Glomerular visceral epithelial cell (primary cell): ENCODE results near the gene COPG2.
"Not testable (repeated sequence)": the region's sequence is repeated elsewhere in the genome, so short reads cannot be mapped to it uniquely, and the experiment has no call there.

Experiments used
- DNase-seq: peaks from one replicate; pipeline ENCODE4 v3.0.0-alpha.2; 2016; ENCODE audit errors: extremely low spot score

The COPG2 gene

DNA sequence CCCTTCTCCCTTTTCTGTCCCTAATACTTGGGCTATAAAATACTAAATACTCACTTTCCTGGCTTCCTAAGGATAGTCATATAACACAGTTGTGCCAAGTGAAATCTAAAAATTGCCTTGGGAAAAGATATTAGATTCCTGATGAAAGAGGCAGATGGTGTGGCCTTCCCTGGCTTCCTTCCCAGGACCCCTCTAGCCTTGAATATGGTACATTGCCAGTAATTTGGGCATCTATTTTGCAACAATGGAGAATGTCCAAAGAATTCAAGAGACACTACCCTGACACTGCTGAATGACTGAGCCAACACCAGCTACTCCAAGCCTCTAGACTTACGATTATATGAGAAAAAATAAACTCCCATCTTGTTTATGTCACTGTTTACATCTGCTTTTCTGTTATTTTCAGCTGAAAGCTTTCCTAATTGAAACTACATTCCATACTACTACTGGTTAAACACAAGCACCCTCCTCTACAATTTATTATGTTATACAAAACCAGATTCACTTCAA, 17.9 kb downstream of the COPG2 start:
- DNase-seq = no peak

DNA sequence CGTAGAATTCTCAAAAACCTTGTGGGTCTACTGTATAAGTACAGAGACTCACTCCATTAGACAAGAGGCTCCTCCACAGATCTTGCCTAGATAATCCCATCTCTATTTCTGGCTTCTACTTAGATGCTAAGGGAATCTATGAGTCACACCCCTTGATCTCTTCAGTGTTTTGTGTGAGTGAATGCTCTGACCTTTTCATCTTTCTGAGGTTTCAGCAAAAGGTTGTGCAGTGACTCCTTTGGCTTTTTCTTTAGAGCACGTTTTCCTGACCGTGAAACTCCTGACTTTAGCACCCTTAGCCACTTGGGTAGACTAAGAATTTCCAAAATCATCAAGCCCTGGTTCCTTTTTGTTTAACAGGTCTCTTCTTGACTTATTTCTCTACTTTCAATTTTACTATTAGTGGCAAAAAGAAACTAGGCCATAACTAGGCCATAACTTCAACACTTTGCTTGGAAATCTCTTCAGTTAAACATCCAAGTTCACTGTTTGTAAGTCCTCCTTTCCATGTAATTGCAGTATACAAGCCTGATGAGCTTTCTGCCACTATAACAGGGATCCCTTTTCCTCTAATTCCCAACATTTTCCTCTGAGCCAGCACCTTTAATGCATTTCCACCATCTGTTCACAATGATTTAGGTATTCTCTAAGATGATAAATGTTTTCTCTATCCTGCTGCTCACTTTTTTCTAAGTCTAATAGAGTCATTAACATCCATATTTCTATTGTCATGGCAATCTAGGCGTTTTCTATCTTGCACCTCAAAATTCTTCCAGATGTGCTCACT, 19.4 kb downstream of the COPG2 start:
- DNase-seq = peak; percentile 7

DNA sequence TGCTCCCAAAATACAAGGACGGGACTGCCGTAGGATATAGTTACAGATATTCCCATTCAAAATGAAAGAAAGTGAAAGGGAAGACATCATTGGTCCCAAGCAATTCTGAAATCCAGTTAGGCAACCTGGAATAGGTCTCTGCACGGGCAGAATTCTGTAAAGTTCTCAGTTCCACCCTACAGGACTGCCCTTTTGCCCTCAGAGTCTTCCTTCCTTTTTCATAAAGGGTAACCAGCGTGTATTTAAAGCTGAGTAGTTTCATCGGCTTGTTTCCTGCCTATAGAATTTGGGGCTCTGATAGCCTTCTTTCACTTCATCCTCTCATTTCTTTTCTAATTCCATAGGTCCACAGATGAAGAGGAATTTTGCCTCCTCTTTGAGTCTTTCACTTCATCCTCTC, 20.0 kb downstream of the COPG2 start:
- DNase-seq = no peak

DNA sequence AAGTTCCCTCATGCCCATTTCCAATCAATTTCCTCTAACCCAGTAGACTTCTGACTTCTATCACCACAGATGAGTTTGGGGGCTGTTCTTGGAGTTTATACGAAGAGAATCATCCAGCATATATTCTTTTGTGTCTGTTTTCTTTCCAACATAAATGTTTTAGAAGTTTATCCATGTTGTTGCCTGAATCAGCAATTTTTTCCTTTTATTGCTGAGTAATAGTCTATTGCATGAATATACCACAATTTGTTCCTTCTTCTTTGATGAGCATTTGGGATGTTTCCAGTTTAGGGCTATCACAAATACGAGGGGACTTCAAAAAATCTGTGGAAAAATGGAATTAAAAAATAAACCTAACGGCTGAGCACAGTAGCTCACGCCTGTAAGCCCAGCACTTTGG, 26.2 kb downstream of the COPG2 start:
- DNase-seq = no peak

DNA sequence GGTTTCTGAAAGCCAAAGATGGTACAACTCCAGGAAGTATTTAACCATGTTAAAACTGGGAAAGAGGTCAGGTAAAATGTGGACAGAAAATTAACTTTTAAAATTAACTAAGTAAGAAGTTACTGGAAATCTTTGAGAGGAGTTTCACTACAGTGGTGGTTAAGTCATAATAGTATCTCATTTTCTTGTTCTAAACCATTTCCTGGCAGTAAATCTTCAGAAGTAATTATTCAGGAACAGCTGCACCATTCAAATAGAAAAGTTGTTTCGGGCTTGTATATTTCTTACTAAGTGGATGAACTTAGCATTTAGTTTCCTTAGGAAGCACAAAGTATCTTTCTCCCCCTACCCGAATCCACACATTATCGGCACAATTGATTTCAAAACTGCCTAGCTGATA, 27.1 kb downstream of the COPG2 start:
- no peak for DNase-seq

DNA sequence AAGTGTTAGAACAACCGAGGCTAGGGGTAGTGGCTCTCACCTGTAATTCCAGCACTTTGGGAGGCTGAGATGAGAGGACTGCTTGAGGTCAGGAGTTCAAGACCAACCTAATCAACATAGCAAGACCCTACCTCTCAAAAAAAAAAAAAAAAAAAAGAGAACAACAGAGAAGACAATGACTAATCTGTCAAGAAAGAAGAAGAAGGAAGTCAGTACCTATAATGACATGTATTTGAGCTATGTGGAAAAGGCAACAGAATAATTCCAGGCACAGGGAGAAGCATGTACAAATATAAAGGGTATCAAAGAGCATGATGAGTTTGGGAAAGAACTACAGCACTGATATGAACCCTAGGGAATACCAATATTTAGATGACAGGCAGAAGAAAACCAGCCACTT, 27.5 kb downstream of the COPG2 start:
- no peak for DNase-seq

DNA sequence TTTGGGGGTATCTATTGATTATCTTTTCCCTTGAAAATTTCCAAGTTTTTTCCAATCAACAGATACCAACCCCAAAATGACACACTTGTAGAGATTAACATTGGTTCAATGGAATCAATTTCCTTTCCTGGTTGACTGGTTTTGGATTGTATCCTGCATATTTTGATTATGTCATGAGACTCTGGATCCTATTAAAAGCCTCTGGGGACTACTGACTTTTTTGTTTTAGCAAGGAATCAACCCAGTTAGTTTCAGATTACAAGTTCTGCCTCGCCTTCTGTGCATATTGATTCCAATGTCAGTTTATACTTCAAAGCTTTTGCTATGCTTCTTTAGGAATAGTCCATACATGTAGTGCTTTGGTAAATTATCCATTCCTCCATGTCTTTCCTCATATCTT, 29.2 kb downstream of the COPG2 start:
- DNase-seq = no peak

DNA sequence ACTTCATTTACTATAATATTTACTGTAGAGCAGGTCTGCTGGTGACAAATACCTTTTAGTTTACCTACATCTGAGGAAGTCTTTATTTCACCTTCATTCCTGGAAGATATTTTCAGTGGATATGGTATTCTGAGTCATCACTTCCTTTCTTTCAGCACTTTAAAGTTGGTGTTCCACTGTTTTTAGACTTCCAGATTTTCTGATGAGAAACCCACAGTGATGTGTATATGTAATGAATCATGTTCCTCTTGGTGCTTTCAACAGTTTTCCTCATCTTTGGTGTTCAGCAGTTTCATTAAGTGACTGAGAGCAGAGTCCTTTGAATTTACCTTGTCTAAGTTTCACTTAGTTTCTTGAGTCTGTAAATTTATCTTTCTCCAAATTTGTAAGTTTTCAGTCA, 36.4 kb downstream of the COPG2 start:
- peak; percentile 27 for DNase-seq

DNA sequence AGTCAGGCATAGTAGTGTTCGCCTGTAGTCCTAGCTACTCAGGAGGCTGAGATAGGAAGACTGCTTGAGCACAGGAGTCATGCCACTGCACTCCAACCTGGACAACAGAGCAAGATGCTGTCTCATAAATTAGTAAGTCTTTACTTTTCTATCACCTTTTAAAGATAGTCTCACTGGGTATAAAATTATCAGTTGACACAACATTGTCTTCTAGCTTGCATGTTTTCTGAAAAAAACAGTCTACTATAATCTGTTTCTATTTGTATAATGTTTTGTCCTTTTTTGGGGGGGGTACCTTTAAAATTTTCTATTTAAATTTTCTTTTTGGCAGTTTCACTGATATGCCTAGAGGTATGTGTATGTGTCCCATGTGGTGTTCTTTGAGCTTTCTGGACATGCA, 39.6 kb downstream of the COPG2 start:
- no peak for DNase-seq

DNA sequence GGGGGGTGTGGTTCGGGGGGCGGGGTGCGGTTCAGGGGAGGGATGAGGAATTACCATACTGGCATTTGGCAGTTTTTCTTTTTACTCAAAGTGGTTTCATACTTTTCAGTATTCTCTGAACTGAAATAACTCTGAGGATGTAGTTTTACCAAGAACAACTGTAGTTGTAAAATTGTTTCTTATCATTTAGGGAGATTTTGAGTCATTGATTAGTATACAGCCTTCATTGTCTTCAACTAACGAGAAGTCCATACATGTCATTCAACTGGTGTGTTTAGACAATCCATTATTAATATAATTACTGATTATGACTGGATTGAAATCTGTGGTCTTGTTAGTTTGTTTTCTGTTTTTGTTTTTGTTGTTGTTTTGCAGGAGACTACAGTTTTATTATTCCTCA, 40.8 kb downstream of the COPG2 start:
- DNase-seq = no peak

DNA sequence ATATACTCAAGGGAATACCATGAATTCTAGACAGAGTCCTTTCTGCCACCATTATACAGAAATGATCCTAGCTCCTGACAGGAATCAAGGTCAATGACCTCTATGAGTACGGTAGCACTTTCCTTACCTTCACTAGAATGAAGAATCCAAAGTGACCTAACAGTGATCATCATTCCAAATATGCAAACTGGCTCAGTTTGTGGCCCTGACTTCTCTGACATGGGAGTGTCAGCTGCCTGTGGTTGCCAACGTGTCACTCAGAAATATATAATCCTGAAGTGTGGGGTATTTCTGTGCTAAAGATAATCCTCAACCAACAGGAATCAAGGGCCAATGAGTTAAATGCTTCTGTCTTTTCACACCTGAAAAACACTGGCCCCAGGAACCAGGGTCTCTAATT, 45.7 kb downstream of the COPG2 start:
- no peak for DNase-seq

DNA sequence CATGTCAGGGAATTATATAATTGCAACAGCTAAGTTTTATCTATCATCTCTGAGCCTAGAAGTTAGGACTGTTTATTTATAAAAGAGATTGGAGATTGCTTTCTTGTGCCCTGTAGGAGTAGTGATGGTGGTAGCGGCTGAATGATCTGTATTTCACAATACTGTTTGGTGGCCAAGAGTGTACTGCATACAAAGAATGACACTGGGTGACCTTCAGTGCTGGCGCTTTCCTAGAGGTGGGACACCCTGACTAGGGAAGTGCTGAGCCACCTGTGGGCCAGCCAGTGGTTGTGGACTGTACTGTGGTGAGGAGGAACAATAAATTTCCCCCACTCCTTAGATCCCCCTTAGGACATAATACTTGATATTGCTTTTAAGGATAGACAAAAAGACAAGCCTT, 53.0 kb downstream of the COPG2 start:
- no peak for DNase-seq

DNA sequence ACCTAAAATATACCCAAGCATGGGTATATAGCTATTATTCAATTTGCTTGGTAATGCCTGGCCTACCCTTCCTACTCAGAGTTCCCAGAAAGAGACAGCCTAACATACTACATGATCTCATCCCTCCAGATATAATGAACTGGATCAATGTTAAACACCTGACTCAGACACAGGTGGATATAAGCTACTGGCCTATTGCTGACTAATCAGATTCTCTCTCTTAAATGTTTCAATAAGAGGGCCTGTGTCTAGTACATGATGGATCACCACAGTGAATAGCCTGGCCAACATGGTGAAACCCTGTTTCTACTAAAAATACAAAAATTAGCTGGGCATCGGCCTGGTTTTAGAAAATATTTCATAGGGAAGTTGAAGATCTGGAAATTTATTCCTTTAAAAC, 54.1 kb downstream of the COPG2 start:
- DNase-seq = no peak

DNA sequence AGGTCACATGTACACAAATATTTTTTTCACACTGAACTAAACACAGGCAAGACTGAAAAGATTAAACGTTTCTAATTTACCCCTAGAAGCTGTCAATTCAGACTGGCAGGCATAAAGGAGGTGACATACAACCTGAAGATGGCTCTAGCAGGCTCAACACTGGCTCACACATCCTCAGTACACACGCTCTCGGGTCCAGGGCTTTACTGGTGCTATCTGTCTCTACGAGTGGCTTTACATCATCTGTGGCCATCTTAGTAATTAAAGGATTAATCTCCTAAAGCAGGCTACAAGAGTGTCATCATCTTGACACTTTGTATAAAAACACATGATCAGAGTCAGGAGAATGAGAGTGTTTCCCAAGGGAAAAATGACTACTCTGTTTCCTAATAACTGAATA, 57.3 kb downstream of the COPG2 start:
- no peak for DNase-seq

DNA sequence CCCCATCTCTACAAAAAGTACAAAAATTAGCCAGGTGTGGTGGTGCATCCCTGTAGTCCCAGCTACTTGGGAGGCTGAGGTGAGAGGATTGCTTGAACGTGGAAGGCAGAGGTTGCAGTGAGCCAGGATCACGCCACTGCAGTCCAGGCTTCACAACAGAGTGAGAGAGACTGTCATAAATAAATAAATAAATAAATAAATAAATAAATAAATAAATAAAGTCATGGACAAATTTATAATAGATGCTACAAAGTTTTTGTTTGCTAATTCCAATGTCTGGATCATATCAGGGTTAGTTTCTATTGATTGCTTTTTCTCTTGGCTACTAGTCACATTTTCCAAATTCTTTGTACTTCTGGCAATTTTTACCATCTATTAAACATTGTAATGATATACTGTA, 61.5 kb downstream of the COPG2 start:
- DNase-seq = not testable (repeated sequence)

DNA sequence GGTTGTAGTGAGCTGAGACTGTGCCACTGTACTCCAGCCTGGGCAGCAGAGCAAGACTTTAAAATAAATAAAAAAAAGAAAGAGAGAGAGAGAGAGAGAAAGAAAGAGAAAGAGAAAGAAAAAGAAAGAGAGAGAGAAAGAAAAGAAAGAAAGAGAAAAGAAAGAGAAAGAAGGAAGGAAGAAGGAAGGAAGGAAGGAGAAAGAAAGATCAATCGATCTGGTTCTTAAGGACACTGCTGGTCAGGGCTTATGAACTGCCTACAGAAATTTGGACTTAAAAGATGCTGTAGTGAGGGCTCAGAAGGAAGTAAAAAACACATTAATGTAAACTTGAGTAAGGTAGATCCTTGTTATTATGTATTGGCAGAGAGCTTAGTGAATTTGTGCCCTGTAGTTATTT, 62.4 kb downstream of the COPG2 start:
- no peak for DNase-seq

DNA sequence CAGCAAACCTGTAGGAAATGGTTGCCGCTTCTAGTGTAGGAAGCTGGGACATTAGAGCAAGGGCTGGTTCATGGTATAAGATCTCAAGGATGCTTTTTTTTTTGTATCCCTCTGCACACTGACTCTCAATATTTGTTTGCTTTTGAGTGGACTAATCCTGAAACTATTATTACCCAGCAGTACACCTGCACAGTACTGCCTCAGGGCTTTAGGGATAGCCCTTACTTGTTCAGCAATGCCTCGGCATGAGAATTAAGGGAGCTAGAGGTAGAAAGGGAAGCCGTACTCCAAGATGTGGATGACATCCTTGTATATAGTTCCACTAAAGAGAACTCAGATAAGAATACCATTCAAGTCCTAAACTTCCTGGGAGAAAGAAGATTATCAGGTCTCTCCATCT, 70.5 kb downstream of the COPG2 start:
- no peak for DNase-seq

DNA sequence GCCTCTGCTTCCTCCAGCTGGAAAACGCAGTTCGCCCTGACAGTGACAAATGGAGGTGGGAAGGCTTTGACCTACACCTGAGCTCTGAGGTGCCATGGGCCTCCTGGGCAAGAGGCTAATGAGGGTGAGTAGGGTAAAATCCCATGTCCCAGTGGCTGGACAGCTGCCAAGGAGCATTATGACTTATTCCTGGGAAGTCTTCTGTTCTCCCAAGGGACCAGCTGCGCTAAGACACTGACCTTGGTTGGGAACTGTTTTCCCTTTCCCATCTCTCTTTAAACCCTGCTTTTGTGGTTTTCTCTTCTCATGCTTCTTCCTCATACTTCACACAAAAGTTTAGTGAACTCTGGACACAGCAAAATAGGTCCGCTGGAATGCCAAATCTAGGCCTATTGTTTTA, 72.6 kb downstream of the COPG2 start:
- peak; percentile 12 for DNase-seq

DNA sequence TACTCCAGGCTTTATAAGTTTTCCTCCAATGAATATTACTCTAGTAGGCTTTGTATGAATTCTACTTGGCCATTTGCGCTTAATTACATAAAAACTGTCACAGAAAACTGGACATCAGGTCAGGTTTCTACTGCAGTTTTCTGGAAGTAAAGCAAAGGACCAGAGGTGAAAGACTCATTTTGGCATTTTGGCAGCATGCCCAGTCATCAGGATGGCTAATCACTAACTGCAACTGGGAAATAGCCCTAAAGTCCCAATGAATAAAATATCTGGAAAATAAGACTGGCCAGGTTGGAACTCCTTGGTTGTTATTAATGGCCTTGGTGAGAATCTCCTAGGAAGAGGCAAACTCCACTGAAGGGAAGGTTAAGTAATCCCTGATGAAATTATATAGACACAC, 75.5 kb downstream of the COPG2 start:
- DNase-seq = no peak

DNA sequence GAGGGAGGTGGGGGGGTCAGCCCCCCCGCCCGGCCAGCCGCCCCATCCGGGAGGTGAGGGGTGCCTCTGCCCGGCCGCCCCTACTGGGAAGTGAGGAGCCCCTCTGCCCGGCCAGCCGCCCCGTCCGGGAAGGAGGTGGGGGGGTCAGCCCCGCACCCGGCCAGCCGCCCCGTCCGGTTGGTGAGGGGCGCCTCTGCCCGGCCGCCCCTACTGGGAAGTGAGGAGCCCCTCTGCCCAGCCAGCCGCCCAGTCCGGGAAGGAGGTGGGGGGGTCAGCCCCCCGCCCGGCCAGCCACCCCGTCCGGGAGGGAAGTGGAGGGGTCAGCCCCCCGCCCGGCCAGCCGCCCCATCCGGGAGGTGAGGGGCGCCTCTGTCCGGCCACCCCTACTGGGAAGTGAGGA, 77.1 kb downstream of the COPG2 start:
- not testable (repeated sequence) for DNase-seq

DNA sequence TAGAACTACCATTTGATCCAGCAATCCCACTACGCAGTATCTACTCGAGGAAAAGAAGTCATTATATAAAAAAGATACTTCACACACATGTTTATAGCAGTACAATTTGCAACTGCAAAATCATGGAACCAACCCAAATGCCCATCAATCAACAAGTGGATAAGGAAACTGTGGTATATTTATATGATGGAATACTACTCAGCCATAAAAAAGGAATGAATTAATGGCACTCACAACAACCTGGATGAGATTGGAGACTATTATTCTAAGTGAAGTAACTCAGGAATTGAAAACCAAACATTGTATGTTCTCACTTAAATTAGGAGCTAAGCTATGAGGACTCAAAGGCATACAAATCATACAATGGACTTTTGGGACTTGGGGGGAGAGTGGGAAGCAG, 82.6 kb downstream of the COPG2 start:
- not testable (repeated sequence) for DNase-seq

DNA sequence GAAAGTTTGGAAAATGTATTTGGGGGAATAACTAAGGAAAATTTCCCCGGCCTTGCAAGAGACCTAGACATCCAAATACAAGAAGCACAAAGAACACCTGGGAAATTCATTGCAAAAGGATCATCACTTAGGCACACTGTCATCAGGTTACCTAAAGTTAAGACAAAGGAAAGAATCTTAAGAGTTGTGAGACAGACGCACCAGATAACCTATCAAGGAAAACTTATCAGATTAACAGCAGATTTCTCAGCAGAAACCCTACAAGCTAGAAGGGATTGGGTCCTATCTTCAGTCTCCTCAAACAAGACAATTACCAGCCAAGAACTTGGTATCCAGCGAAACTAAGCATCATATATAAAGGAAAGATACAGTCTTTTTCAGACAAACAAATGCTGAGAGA, 93.4 kb downstream of the COPG2 start:
- DNase-seq = not testable (repeated sequence)

DNA sequence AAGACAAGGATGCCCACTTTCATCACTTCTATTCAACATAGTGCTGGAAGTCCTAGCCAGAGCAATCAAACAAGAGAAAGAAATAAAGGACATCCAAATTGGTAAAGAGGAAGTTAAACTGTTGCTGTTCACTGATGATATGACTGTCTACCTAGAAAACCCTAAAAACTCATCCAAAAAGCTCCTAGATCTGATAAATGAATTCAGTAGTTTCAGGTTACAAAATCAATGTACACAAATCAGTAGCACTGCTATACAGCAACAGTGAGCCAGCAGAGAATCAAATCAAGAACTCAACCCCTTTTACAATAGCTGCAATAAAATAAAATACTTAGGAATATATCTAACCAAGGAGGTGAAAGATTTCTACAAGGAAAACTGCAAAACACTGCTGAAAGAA, 98.4 kb downstream of the COPG2 start:
- not testable (repeated sequence) for DNase-seq

DNA sequence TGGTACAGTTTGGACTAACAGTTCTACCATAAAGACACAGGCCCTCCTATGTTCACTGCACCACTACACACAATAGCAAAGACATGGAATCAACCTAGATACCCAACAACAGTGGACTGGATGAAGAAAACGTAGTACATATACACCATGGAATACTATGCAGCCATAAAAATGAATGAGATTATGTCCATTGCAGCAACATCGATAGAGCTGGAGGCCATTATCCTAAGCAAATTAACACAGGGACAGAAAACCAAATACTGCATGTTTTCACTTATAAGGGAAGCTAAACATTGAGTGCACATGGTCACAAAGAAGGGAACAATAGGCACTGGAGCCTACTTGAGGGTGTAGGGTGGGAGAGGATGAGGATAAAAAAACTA, 101.7 kb downstream of the COPG2 start:
- DNase-seq = no peak
